Esophagus muscularis mucosa (tissue), 4 donors: ENCODE results near the gene PAF1. TPM values are rescaled to one million over a fixed set of nuclear protein-coding genes. Genes with fewer than 3 reads are reported as not detected.
A peak's percentile ranks its signal among the peaks of the same experiment; 100 is the strongest.

Experiments used
- DNase-seq: peaks from one replicate; pipeline ENCODE4 v3.0.0-alpha.2; 2017; ENCODE audit errors: extremely low spot score
- H3K27ac ChIP-seq, 4 donors: fragments of 200-600 bp; sonication (generic); replicated peaks in 1 of 4; 1 replicate in 3 of 4; 2 replicates in 1 of 4; pipeline ENCODE4 v1.5.1; 2016 to 2019; ENCODE audit warnings: mild to moderate bottlenecking in 1 of 4
- H3K27me3 ChIP-seq, 4 donors: fragments of 200-600 bp; sonication (generic); one replicate each; pipeline versions ENCODE4 v1.5.1 to v1.6.0; 2016 to 2019
- H3K36me3 ChIP-seq, 4 donors: fragments of 200-600 bp; sonication (generic); one replicate each; pipeline ENCODE4 v1.5.1; 2016 to 2019
- H3K4me1 ChIP-seq, 4 donors: fragments of 200-600 bp; sonication (generic); one replicate each; pipeline ENCODE4 v1.5.1; 2016 to 2019
- H3K4me3 ChIP-seq, 4 donors: fragments of 200-600 bp; sonication (generic); 1 replicate in 2 of 4; 2 replicates in 2 of 4; pipeline ENCODE4 v1.5.1; 2016 to 2019; ENCODE audit warnings: mild to moderate bottlenecking in 4 of 4, moderate library complexity in 1 of 4
- H3K9me3 ChIP-seq, 4 donors: fragments of 200-600 bp; sonication (generic); 1 replicate in 3 of 4; 2 replicates in 1 of 4; pipeline ENCODE4 v1.5.1; 2016 to 2019
- CTCF ChIP-seq, 3 experiments: fragments of 200-600 bp in 2 of 3; fragments of 450-650 bp in 1 of 3; sonication (generic) in 2 of 3; IDR thresholded peaks; one replicate each; pipeline ENCODE4 v1.5.1; 2017 to 2019; ENCODE audit warnings: antibody characterized with exemption in 3 of 3, mild to moderate bottlenecking in 2 of 3, moderate library complexity in 1 of 3
- EP300 ChIP-seq: sonication (generic); formaldehyde crosslinking; IDR thresholded peaks from one replicate; pipeline ENCODE4 v1.6.1; 2017; ENCODE audit warnings: antibody characterized with exemption
- POLR2A ChIP-seq: fragments of 450-650 bp; IDR thresholded peaks from one replicate; pipeline ENCODE4 v1.6.1; 2017; ENCODE audit warnings: antibody characterized with exemption, moderate library complexity, mild to moderate bottlenecking, low read depth
- POLR2AphosphoS5 ChIP-seq, 2 donors: sonication (generic); formaldehyde crosslinking; IDR thresholded peaks; one replicate each; pipeline ENCODE4 v1.6.1; 2017; ENCODE audit warnings: antibody characterized with exemption in 2 of 2
- WGBS: methylation state at CpG from one replicate; pipeline ENCODE4 v1.1.5; 2018; 5-methylcytosine and 5-hydroxymethylcytosine counted together
- intact Hi-C: fragments of 100-400 bp; cut with DNase I; formaldehyde crosslinking; loops from one replicate; pipeline ENCODE4 v1.15.1; 2023
- total RNA-seq, 4 donors: library from RNA; depleted of rRNA; stranded (reverse); fragments of >200 nt; gene quantifications; one replicate each; pipeline versions ENCODE4 v1.1.0 to v1.2.1, GENCODE V29; 2016

PAF1 gene
- total RNA-seq, 4 donors from 2014 or later: 31.6 to 47.2 (median 41.5) TPM

- peaks cover 17 to 74% (median 55%) of the 10 kb centered on the region in 4 donors for H3K36me3 ChIP-seq
- peaks cover 21 to 50% (median 37%) of the 10 kb centered on the region in 4 donors for H3K4me1 ChIP-seq
- WGBS: 87% methylated on average over 5 of the region's 5 CpGs
Measured at GRCh38 chr19:39370735-39371134, 20.2 kb downstream of the PAF1 start.

GRCh38 chr19:39369200-39369599, 21.7 kb downstream of the PAF1 start:
- peaks cover 15 to 69% (median 50%) of the 10 kb centered on the region in 4 donors for H3K36me3 ChIP-seq
- TF ChIP-seq CTCF (IDR thresholded peaks at IDR 0.05) (no peak), POLR2AphosphoS5 (IDR thresholded peaks at IDR 0.05) (no peak), EP300 (no peak), POLR2A (no peak)
- H3K27ac ChIP-seq: peak overlapping the region in 2 of 4 donors; percentile 8 to 14
- no peaks in the 10 kb centered on the region for H3K27me3 ChIP-seq
- H3K4me1 ChIP-seq: peaks cover 26 to 60% (median 43%) of the 10 kb centered on the region in 4 donors
- DNase-seq: no peak
- 77% methylated on average over 2 of the region's 2 CpGs for WGBS
- intact Hi-C loops: no loop called here
- H3K9me3 ChIP-seq: no peaks in the 10 kb centered on the region
- H3K4me3 ChIP-seq: no peak overlapping the region

More at GRCh38 chr19:39370735-39371134, 20.2 kb downstream of the PAF1 start:
- DNase-seq: no peak
- Histone ChIP-seq H3K27ac (peak overlapping the region; percentile 90 to 95 (median 91)), H3K9me3 (no peaks in the 10 kb centered on the region), H3K4me3 (no peak overlapping the region), H3K27me3 (no peaks in the 10 kb centered on the region)
- intact Hi-C loops: no loop called here
- TF ChIP-seq CTCF (IDR thresholded peaks at IDR 0.05): no peak
- no peak for TF ChIP-seq POLR2A
- no peak for TF ChIP-seq POLR2AphosphoS5 (IDR thresholded peaks at IDR 0.05)
- TF ChIP-seq EP300: no peak

GRCh38 chr19:39365531-39365930, 25.4 kb downstream of the PAF1 start:
- intact Hi-C loops: no loop called here
- TF ChIP-seq EP300 (no peak), CTCF (IDR thresholded peaks at IDR 0.05) (no peak), POLR2A (no peak), POLR2AphosphoS5 (IDR thresholded peaks at IDR 0.05) (no peak)
- Histone ChIP-seq H3K36me3 (peaks cover 15 to 91% (median 72%) of the 10 kb centered on the region in 4 donors), H3K27me3 (no peaks in the 10 kb centered on the region), H3K27ac (peak overlapping the region; percentile 66 to 79 (median 72)), H3K4me3 (no peak overlapping the region), H3K4me1 (peaks cover 27 to 58% (median 38%) of the 10 kb centered on the region in 4 donors), H3K9me3 (no peaks in the 10 kb centered on the region)
- 93% methylated on average over 1 of the region's 1 CpG for WGBS
- no peak for DNase-seq

- Histone ChIP-seq H3K4me1 (peaks cover 27 to 58% (median 39%) of the 10 kb centered on the region in 4 donors), H3K36me3 (peaks cover 20 to 91% (median 74%) of the 10 kb centered on the region in 4 donors), H3K27me3 (no peaks in the 10 kb centered on the region), H3K27ac (peak overlapping the region; percentile 66 to 79 (median 72)), H3K9me3 (no peaks in the 10 kb centered on the region), H3K4me3 (no peak overlapping the region)
- intact Hi-C loops: no loop called here
- 80% methylated on average over 5 of the region's 5 CpGs for WGBS
- no peak for DNase-seq
- peak; percentile 26 to 45 for TF ChIP-seq POLR2AphosphoS5 (IDR thresholded peaks at IDR 0.05)
- no peak for TF ChIP-seq POLR2A
- TF ChIP-seq CTCF (IDR thresholded peaks at IDR 0.05): no peak
- peak; percentile 49 for TF ChIP-seq EP300
Measured at GRCh38 chr19:39363901-39364457, 26.9 kb downstream of the PAF1 start.
